ENCODE data around the gene LDB2.

Gene LDB2

GRCh38 chr4:16721613-16722291 is 176.7 kb downstream of the LDB2 start:
- H3K27ac ChIP-seq, result no peak overlapping the region

GRCh38 chr4:16720761-16721160 is 177.7 kb downstream of the LDB2 start:
- H3K36me3 ChIP-seq (ENCODE audit: control insufficient read depth, insufficient read depth, low read length), result no peaks in the 10 kb centered on the region
- no peaks in the 10 kb centered on the region for H3K79me2 ChIP-seq
- H3K4me3 ChIP-seq (ENCODE audit: low read depth, low read length), result no peak overlapping the region
- H3K27me3 ChIP-seq (ENCODE audit: control insufficient read depth, insufficient read depth, low read length), result no peaks in the 10 kb centered on the region
- no peaks in the 10 kb centered on the region for H3K9me3 ChIP-seq (ENCODE audit: control insufficient read depth, low read length)
- H3K27ac ChIP-seq, result no peak overlapping the region
- no peaks in the 10 kb centered on the region for H3K4me1 ChIP-seq
- H2AFZ ChIP-seq, result no peak overlapping the region
- no peak overlapping the region for H3K9ac ChIP-seq
- no peak overlapping the region for H3K4me2 ChIP-seq (ENCODE audit: low read length)
- TF ChIP-seq CTCF (IDR thresholded peaks at IDR 0.05), result no peak

More at GRCh38 chr4:16721613-16722291, 176.7 kb downstream of the LDB2 start:
- H3K27me3 ChIP-seq (ENCODE audit: control insufficient read depth, insufficient read depth, low read length), result no peaks in the 10 kb centered on the region
- no peak overlapping the region for H3K4me3 ChIP-seq (ENCODE audit: low read depth, low read length)
- no peak for TF ChIP-seq CTCF (IDR thresholded peaks at IDR 0.05)
- no peaks in the 10 kb centered on the region for H3K9me3 ChIP-seq (ENCODE audit: control insufficient read depth, low read length)
- no peaks in the 10 kb centered on the region for H3K79me2 ChIP-seq
- H3K9ac ChIP-seq, result no peak overlapping the region
- no peaks in the 10 kb centered on the region for H3K36me3 ChIP-seq (ENCODE audit: control insufficient read depth, insufficient read depth, low read length)
- no peak overlapping the region for H3K4me2 ChIP-seq (ENCODE audit: low read length)
- no peak overlapping the region for H2AFZ ChIP-seq
- H3K4me1 ChIP-seq, result no peaks in the 10 kb centered on the region

GRCh38 chr4:16717266-16717970 is 181.0 kb downstream of the LDB2 start:
- H3K4me3 ChIP-seq (ENCODE audit: low read depth, low read length), result no peak overlapping the region
- no peaks in the 10 kb centered on the region for H3K27me3 ChIP-seq (ENCODE audit: control insufficient read depth, insufficient read depth, low read length)
- no peaks in the 10 kb centered on the region for H3K79me2 ChIP-seq
- no peak overlapping the region for H3K9ac ChIP-seq
- H3K9me3 ChIP-seq (ENCODE audit: control insufficient read depth, low read length), result no peaks in the 10 kb centered on the region
- H3K4me1 ChIP-seq, result no peaks in the 10 kb centered on the region
- TF ChIP-seq CTCF (IDR thresholded peaks at IDR 0.05), result no peak
- H3K27ac ChIP-seq, result no peak overlapping the region
- no peak overlapping the region for H2AFZ ChIP-seq
- H3K36me3 ChIP-seq (ENCODE audit: control insufficient read depth, insufficient read depth, low read length), result no peaks in the 10 kb centered on the region
- no peak overlapping the region for H3K4me2 ChIP-seq (ENCODE audit: low read length)

- H3K27me3 ChIP-seq (ENCODE audit: control insufficient read depth, insufficient read depth, low read length), result no peaks in the 10 kb centered on the region
- H3K79me2 ChIP-seq, result no peaks in the 10 kb centered on the region
- no peak for TF ChIP-seq CTCF (IDR thresholded peaks at IDR 0.05)
- H2AFZ ChIP-seq, result no peak overlapping the region
- no peaks in the 10 kb centered on the region for H3K36me3 ChIP-seq (ENCODE audit: control insufficient read depth, insufficient read depth, low read length)
- H3K27ac ChIP-seq, result no peak overlapping the region
- H3K4me2 ChIP-seq (ENCODE audit: low read length), result no peak overlapping the region
- H3K4me3 ChIP-seq (ENCODE audit: low read depth, low read length), result no peak overlapping the region
- H3K9me3 ChIP-seq (ENCODE audit: control insufficient read depth, low read length), result no peaks in the 10 kb centered on the region
- no peak overlapping the region for H3K9ac ChIP-seq
- H3K4me1 ChIP-seq, result no peaks in the 10 kb centered on the region
Observed at GRCh38 chr4:16715482-16715881, 183.0 kb downstream of the LDB2 start.
